AG10803 (cell line): Measurements from ENCODE around the gene PNMA6A.
A peak's percentile ranks its signal among the peaks of the same experiment; 100 is the strongest.
"Not testable (repeated sequence)": the region's sequence is repeated elsewhere in the genome, so short reads cannot be mapped to it uniquely, and the experiment has no call there.

ENCODE experiments used
- DNase-seq: peaks from one replicate; pipeline ENCODE4 v3.0.0; 2010; ENCODE audit warnings: low read depth
- H3K4me3 ChIP-seq: 2 replicates; pipeline ENCODE4 v1.5.1; 2011; ENCODE audit warnings: mild to moderate bottlenecking, low read length, control low read depth
- TF ChIP-seq, protein P1 (sequence below): conservative IDR thresholded peaks from 2 replicates; pipeline ENCODE4 v1.5.1; 2011; ENCODE audit warnings: mild to moderate bottlenecking, low read length, control low read depth, inconsistent platforms

Gene PNMA6A

DNA sequence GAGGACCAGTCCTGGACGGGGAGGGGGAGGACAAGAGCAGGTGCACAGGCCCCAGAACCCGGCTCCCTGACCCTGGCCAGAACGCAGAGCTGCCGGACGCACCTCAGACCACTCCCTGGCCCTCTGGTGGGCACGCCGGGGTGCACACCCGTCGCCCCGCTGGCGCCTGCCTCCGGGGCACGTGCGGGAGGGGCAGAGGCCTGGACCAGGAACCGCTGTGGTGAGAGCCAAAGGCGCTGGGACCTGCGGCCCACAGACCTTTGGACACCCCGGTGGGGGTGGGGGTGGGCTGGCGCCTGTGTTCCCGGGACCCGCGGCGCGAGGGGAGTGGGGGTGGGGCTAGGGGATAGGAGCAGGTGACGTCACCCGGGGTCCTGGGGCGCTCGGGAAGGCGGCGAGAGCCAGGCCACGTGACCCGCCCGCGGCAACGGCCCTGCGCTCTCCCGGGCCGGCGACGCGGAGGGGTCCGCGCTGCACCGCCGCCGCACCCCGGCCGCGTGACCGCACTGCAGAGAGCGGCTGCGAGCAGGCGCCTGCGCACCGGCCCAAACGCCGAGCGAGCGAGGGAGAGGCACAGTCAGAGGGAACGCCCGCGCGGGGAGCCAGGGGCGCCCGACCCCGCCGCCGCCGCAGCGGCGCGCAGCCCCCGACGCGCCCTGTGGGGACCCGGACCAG is at the start of gene PNMA6A:
Gene PNMA6A (plus strand): TSS at position 546 of the 675 bp plus-strand sequence. CDS start 609 bp downstream, outside the sequence.
- not testable (repeated sequence) for DNase-seq, H3K4me3 ChIP-seq

DNA sequence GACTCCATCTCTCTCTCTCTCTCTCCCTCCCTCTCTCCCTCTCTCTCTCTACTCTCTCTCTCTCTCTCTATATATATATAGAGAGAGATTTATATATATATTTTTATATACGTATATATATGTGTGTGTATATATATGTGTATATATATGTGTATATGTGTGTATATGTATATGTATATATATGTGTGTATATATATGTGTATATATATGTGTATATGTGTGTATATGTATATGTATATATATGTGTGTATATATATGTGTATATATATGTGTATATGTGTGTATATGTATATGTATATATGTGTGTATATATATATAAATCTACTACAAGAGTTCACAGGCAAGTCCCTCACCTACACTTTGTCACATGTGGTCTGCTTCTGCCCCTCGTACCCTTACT is 45.8 kb upstream of the PNMA6A start:
- not testable (repeated sequence) for DNase-seq, H3K4me3 ChIP-seq

DNA sequence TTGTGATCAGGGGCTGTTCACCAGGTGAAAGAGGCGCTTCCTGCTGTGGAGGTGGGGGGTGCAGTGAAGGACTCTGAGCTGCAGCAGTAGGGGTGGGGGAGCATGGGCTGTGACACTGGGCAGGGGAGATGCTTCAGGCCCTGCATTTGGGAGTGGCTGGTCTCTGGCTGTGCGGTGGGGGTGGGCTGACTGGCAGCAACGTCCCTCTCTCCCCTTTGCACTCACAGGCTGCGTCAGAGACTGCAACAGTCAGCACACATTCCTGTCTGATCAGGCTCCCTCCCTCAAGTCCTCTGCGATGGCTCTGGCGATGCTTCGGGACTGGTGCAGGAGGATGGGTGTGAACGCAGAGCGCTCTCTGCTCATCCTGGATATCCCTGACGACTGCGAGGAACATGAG is 43.8 kb upstream of the PNMA6A start:
- DNase-seq, H3K4me3 ChIP-seq: not testable (repeated sequence)

DNA sequence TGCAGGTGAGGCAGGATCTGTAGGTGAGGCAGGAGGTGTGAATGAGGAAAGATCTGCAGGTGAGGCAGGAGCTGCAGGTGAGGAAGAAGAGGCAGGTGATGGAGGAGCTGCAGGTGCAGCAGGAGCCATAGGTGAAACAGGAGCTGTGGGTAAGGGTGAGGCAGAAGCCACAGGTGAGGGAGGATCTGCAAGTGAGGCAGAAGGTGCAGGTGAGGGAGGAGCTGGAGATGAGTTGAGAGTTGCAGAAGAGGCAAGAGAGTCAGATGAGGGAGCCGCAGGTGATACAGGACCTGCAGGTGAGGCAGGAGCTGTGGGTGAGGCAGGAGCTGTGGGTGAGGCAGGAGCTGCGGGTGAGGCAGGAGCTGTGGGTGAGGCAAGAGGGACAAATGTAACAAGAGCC is 43.1 kb upstream of the PNMA6A start:
- TF ChIP-seq, protein P1, sequence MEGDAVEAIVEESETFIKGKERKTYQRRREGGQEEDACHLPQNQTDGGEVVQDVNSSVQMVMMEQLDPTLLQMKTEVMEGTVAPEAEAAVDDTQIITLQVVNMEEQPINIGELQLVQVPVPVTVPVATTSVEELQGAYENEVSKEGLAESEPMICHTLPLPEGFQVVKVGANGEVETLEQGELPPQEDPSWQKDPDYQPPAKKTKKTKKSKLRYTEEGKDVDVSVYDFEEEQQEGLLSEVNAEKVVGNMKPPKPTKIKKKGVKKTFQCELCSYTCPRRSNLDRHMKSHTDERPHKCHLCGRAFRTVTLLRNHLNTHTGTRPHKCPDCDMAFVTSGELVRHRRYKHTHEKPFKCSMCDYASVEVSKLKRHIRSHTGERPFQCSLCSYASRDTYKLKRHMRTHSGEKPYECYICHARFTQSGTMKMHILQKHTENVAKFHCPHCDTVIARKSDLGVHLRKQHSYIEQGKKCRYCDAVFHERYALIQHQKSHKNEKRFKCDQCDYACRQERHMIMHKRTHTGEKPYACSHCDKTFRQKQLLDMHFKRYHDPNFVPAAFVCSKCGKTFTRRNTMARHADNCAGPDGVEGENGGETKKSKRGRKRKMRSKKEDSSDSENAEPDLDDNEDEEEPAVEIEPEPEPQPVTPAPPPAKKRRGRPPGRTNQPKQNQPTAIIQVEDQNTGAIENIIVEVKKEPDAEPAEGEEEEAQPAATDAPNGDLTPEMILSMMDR: no peak
- no peak overlapping the region for H3K4me3 ChIP-seq
- no peak for DNase-seq

DNA sequence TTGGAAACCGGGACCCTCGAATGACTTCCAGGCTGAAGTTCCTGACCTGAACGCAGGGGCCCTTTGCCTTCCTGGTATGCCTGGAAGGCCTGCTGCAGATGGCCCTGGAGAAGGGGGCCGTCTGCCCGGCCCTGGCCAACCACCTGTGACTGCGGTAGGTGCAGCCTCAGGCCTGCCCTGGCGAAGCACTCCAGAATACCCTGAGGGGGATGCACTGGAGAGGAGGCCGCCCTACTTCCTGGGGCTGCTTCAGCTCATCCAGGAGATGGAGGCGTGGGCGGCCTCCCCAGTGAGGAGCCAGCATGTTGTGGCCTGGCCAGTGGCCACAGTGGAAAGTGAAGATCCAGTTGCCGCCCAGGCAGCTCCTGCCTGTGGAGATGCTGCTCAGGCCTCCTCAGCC is 42.4 kb upstream of the PNMA6A start:
- TF ChIP-seq, protein P1: no peak
- no peak overlapping the region for H3K4me3 ChIP-seq
- DNase-seq: no peak

DNA sequence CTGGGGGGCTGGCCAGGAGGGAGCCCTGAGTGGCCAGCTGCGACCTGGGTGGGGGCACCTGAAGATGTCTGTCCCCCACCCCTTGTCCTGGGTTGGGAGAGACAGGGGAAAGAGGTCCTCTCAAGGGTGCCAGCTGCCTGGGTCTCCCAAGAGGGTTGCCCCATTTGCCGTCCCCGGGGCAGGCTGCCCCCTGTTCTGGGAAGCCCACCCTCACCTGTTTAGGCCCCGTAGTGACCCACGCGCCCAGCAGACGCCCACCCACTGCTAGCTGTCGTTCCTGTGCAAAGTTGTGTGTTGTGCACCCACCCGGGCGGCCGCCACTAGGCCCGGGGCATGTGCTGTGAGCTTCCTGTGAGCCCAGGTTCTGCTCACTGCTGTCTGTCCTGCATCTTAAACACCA is 41.5 kb upstream of the PNMA6A start:
- H3K4me3 ChIP-seq: no peak overlapping the region
- no peak for DNase-seq
- TF ChIP-seq, protein P1: no peak

DNA sequence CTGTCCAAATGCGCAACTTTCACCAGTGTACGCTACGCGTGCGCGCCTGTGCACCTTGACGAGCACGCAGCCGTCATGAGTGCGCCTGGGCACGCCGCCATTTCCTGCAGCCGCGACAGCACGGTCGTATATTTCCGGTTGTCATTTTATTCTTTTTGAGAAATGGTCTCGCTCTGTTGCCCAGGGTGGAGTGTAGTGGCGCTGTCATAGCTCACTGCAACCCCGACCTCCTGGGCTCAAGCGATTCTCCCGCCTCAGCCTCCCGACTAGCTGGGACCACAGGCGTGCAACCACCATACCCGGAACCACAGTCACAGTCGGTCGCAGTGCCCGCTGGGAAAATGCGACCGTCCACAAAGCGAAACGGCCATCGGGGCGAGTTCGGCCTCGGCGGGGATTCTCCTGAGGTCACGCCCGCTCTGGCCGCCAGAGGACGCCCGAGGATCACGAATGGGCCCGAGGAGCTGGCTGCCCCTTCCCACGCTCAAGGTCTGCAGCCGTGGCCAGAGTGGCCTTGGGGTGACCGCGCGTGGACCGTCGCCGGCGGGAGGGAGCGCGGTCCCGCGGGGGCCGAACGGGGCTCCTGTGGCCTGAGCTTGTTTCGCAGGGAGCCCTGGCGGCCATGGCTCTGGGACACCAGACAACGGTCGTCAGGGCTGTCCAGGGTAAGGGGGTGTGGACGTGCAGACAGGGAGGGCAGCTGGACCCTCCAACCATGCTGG is 39.7 kb upstream of the PNMA6A start:
- DNase-seq: peak; percentile 49
- TF ChIP-seq, protein P1: peak; percentile 60
- H3K4me3 ChIP-seq: peak overlapping the region; percentile 50

DNA sequence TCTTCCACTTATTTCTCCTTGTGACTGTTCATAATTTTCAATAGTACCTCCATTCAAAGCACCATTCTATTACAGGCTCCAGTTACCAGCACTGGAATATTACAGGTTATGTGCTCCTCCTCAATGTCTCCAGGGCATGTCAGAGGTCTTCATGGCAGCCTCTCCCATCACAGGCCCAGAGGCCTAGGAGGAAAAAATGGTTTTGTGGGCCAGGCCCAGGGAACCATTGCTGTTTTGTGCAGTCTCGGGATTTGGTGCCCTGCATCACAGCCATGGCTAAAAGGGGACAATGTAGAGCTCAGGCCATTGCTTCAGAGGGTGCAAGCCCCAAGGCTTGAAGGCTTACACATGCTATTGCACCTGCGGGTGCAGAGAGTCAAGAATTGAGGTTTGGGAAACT is 23.2 kb upstream of the PNMA6A start:
- no peak overlapping the region for H3K4me3 ChIP-seq
- no peak for DNase-seq
- TF ChIP-seq, protein P1: no peak

DNA sequence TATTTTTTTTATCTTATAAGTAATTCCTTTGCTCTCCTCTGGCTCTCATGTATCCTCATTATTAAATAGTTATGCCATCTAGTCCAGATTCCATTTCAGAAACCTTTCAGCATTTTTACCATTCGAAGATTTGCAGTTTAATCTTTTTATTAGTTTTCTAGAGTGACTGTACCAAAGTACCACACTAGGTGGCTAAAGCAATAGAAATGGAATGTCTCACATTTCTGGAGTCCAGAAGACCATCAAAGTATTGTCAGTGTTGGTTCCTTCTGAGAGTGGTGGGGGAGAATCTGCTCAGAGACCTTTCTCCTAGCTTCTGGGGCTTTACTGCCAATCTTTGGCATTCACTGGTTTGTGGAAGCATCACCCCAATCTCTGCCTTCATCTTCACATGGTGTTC is 19.7 kb upstream of the PNMA6A start:
- TF ChIP-seq, protein P1: 0 out of 2 replicates have a peak, but pooled peaks have one; percentile 17
- no peak for DNase-seq

More for the DNA sequence above, 19.7 kb upstream of the PNMA6A start:
- H3K4me3 ChIP-seq: no peak overlapping the region
